HUES48 (cell line): Measurements from ENCODE around the gene STXBP6.

Experiments
- H3K27ac ChIP-seq: one replicate; pipeline ENCODE4 v1.7.0; 2013; ENCODE audit warnings: low read depth, low read length, inconsistent platforms
- H3K27me3 ChIP-seq: 2 replicates; pipeline ENCODE4 v1.6.1; 2013; ENCODE audit warnings: mild to moderate bottlenecking, low read length; ENCODE audit not compliant: control insufficient read depth, insufficient read depth
- H3K36me3 ChIP-seq: 2 replicates; pipeline ENCODE4 v1.6.1; 2013; ENCODE audit warnings: low read length; ENCODE audit not compliant: control insufficient read depth, insufficient read depth
- H3K4me1 ChIP-seq: 2 replicates; pipeline ENCODE4 v1.6.1; 2013; ENCODE audit warnings: mild to moderate bottlenecking, low read length; ENCODE audit not compliant: control insufficient read depth, insufficient read depth
- H3K4me3 ChIP-seq: 2 replicates; pipeline ENCODE4 v1.5.1; 2013; ENCODE audit warnings: mild to moderate bottlenecking, low read depth, low read length
- H3K9ac ChIP-seq: 2 replicates; pipeline ENCODE4 v1.6.1; 2013; ENCODE audit warnings: mild to moderate bottlenecking, low read depth, low read length, moderate library complexity
- H3K9me3 ChIP-seq: 2 replicates; pipeline ENCODE4 v1.6.1; 2013; ENCODE audit warnings: low read length; ENCODE audit not compliant: control insufficient read depth, insufficient read depth

Gene STXBP6

GRCh38 chr14:25080682-25081081, 30.7 kb upstream of the STXBP6 start:
- Histone ChIP-seq H3K4me1 (no peaks in the 10 kb centered on the region), H3K4me3 (no peak overlapping the region), H3K27ac (no peak overlapping the region), H3K9ac (no peak overlapping the region), H3K9me3 (no peaks in the 10 kb centered on the region), H3K36me3 (no peaks in the 10 kb centered on the region), H3K27me3 (no peaks in the 10 kb centered on the region)

GRCh38 chr14:25079311-25079710, 29.4 kb upstream of the STXBP6 start:
- no peaks in the 10 kb centered on the region for H3K4me1 ChIP-seq
- H3K27me3 ChIP-seq = no peaks in the 10 kb centered on the region
- no peak overlapping the region for H3K9ac ChIP-seq
- no peaks in the 10 kb centered on the region for H3K36me3 ChIP-seq
- H3K4me3 ChIP-seq = no peak overlapping the region
- no peak overlapping the region for H3K27ac ChIP-seq
- H3K9me3 ChIP-seq = no peaks in the 10 kb centered on the region

- no peaks in the 10 kb centered on the region for H3K27me3 ChIP-seq
- H3K36me3 ChIP-seq = no peaks in the 10 kb centered on the region
- H3K4me1 ChIP-seq = no peaks in the 10 kb centered on the region; the same call in 1 of the 2 replicates
- no peak overlapping the region for H3K4me3 ChIP-seq
- no peaks in the 10 kb centered on the region for H3K9me3 ChIP-seq
- H3K27ac ChIP-seq = no peak overlapping the region
- H3K9ac ChIP-seq = no peak overlapping the region
Measured at GRCh38 chr14:25074099-25074685, 24.2 kb upstream of the STXBP6 start.

- Histone ChIP-seq H3K9me3 (no peaks in the 10 kb centered on the region), H3K9ac (no peak overlapping the region), H3K4me1 (no peaks in the 10 kb centered on the region; the same call in 1 of the 2 replicates), H3K36me3 (no peaks in the 10 kb centered on the region), H3K4me3 (no peak overlapping the region), H3K27me3 (no peaks in the 10 kb centered on the region), H3K27ac (no peak overlapping the region)
Measured at GRCh38 chr14:25069879-25070278, 19.9 kb upstream of the STXBP6 start.

- Histone ChIP-seq H3K9ac (no peak overlapping the region), H3K4me3 (no peak overlapping the region), H3K9me3 (no peaks in the 10 kb centered on the region), H3K27me3 (no peaks in the 10 kb centered on the region), H3K4me1 (no peaks in the 10 kb centered on the region; the same call in 1 of the 2 replicates), H3K27ac (no peak overlapping the region), H3K36me3 (no peaks in the 10 kb centered on the region)
Measured at GRCh38 chr14:25067600-25067999, 17.7 kb upstream of the STXBP6 start.

GRCh38 chr14:25062022-25062321, 12.0 kb upstream of the STXBP6 start:
- Histone ChIP-seq H3K36me3 (no peaks in the 10 kb centered on the region), H3K4me3 (no peak overlapping the region), H3K9me3 (no peaks in the 10 kb centered on the region), H3K4me1 (peaks cover 9% of the 10 kb centered on the region), H3K27me3 (no peaks in the 10 kb centered on the region), H3K27ac (no peak overlapping the region), H3K9ac (no peak overlapping the region)

- no peak overlapping the region for H3K9ac ChIP-seq
- H3K4me3 ChIP-seq = no peak overlapping the region
- H3K9me3 ChIP-seq = no peaks in the 10 kb centered on the region
- H3K27me3 ChIP-seq = peaks cover 14% of the 10 kb centered on the region
- H3K27ac ChIP-seq = no peak overlapping the region
- no peaks in the 10 kb centered on the region for H3K36me3 ChIP-seq
- H3K4me1 ChIP-seq = peaks cover 30% of the 10 kb centered on the region
Measured at GRCh38 chr14:25056688-25057078, 6.7 kb upstream of the STXBP6 start.

GRCh38 chr14:25055992-25056687, 6.2 kb upstream of the STXBP6 start:
- Histone ChIP-seq H3K36me3 (no peaks in the 10 kb centered on the region), H3K27me3 (peaks cover 19% of the 10 kb centered on the region), H3K9ac (no peak overlapping the region), H3K4me1 (peaks cover 36% of the 10 kb centered on the region), H3K27ac (no peak overlapping the region), H3K4me3 (no peak overlapping the region), H3K9me3 (no peaks in the 10 kb centered on the region)

GRCh38 chr14:25055005-25055404, 5.1 kb upstream of the STXBP6 start:
- H3K4me1 ChIP-seq = peaks cover 45% of the 10 kb centered on the region
- H3K9me3 ChIP-seq = no peaks in the 10 kb centered on the region
- no peak overlapping the region for H3K27ac ChIP-seq
- no peak overlapping the region for H3K9ac ChIP-seq
- H3K27me3 ChIP-seq = peaks cover 30% of the 10 kb centered on the region
- no peaks in the 10 kb centered on the region for H3K36me3 ChIP-seq
- no peak overlapping the region for H3K4me3 ChIP-seq

GRCh38 chr14:25053585-25053984, 3.6 kb upstream of the STXBP6 start:
- Histone ChIP-seq H3K27ac (no peak overlapping the region), H3K9me3 (no peaks in the 10 kb centered on the region), H3K9ac (no peak overlapping the region), H3K27me3 (peaks cover 44% of the 10 kb centered on the region), H3K4me3 (no peak overlapping the region), H3K4me1 (peaks cover 53% of the 10 kb centered on the region), H3K36me3 (no peaks in the 10 kb centered on the region)

GRCh38 chr14:25052921-25053320, 3.0 kb upstream of the STXBP6 start:
- H3K36me3 ChIP-seq = no peaks in the 10 kb centered on the region
- peaks cover 51% of the 10 kb centered on the region for H3K27me3 ChIP-seq
- peaks cover 53% of the 10 kb centered on the region for H3K4me1 ChIP-seq

More at GRCh38 chr14:25052921-25053320, 3.0 kb upstream of the STXBP6 start:
- H3K9me3 ChIP-seq = no peaks in the 10 kb centered on the region
- H3K4me3 ChIP-seq = no peak overlapping the region
- no peak overlapping the region for H3K9ac ChIP-seq
- H3K27ac ChIP-seq = no peak overlapping the region
